SU-DHL-6 (cell line): ENCODE results near the gene ARFGEF3.
"Not testable (repeated sequence)": the region's sequence is repeated elsewhere in the genome, so short reads cannot be mapped to it uniquely, and the experiment has no call there.

Source experiments
- H2AFZ ChIP-seq: fragments of 200-600 bp; sonication (generic); 2 replicates; pipeline ENCODE4 v1.6.1; 2014; ENCODE audit warnings: low read depth, mild to moderate bottlenecking, moderate library complexity, mixed read lengths, antibody characterized with exemption, low read length; ENCODE audit not compliant: severe bottlenecking
- H3F3A ChIP-seq: fragments of 200-600 bp; shearing (Covaris generic); 2 replicates; pipeline ENCODE4 v1.6.0; 2016; ENCODE audit warnings: antibody characterized with exemption, mild to moderate bottlenecking; ENCODE audit not compliant: insufficient read depth
- H3K27ac ChIP-seq: fragments of 200-600 bp; sonication (generic); 2 replicates; pipeline ENCODE4 v1.5.1; 2016; ENCODE audit warnings: low read depth, mild to moderate bottlenecking, low read length, moderate library complexity, mixed read lengths
- H3K27me3 ChIP-seq: fragments of 200-600 bp; sonication (generic), shearing (Covaris generic); 2 replicates; pipeline ENCODE4 v1.6.0; 2014; ENCODE audit warnings: mild to moderate bottlenecking, low read length
- H3K36me3 ChIP-seq: fragments of 200-600 bp; sonication (generic); 2 replicates; pipeline ENCODE4 v1.6.1; 2014; ENCODE audit warnings: mild to moderate bottlenecking, low read length, mixed read lengths
- H3K4me2 ChIP-seq: fragments of 300-600, 200-600 bp; shearing (Covaris generic), sonication (generic); 2 replicates; pipeline ENCODE4 v1.6.0; 2014; ENCODE audit warnings: low read length, low read depth, mild to moderate bottlenecking; ENCODE audit not compliant: poor library complexity, severe bottlenecking
- H3K4me3 ChIP-seq: fragments of 200-600 bp; sonication (generic); 2 replicates; pipeline ENCODE4 v1.5.1; 2014; ENCODE audit warnings: antibody characterized with exemption, low read length, mild to moderate bottlenecking, mixed read lengths; ENCODE audit not compliant: insufficient read depth, poor library complexity, severe bottlenecking
- H3K79me2 ChIP-seq: fragments of 200-600 bp; sonication (generic); 2 replicates; pipeline ENCODE4 v1.6.1; 2014; ENCODE audit warnings: mild to moderate bottlenecking, low read length, moderate library complexity; ENCODE audit not compliant: insufficient read depth
- H3K9ac ChIP-seq: fragments of 200-600 bp; sonication (generic); 2 replicates; pipeline ENCODE4 v1.7.0; 2014; ENCODE audit warnings: mild to moderate bottlenecking, low read length
- H3K9me2 ChIP-seq: fragments of 200-600 bp; sonication (generic); replicated peaks from 2 replicates; pipeline ENCODE4 v1.6.1; 2014; ENCODE audit warnings: low read length; ENCODE audit not compliant: insufficient read depth
- H3K9me3 ChIP-seq: fragments of 200-600 bp; sonication (generic); 2 replicates; pipeline ENCODE4 v1.6.1; 2014; ENCODE audit warnings: low read length, mixed read lengths; ENCODE audit not compliant: insufficient read depth
- H4K20me1 ChIP-seq: fragments of 200-600 bp; sonication (generic); 2 replicates; pipeline ENCODE4 v1.6.1; 2014; ENCODE audit warnings: low read depth, mild to moderate bottlenecking, antibody characterized with exemption, low read length, moderate library complexity, mixed read lengths
- CTCF ChIP-seq: fragments of 200-600 bp; sonication (generic); IDR thresholded peaks from one replicate; pipeline ENCODE4 v1.5.1; 2017; ENCODE audit warnings: antibody characterized with exemption, mild to moderate bottlenecking, low read length, moderate library complexity; ENCODE audit not compliant: insufficient read depth, poor library complexity, severe bottlenecking
- EZH2phosphoT487 ChIP-seq: fragments of 200-600 bp; sonication (generic), shearing (Covaris generic); conservative IDR thresholded peaks from 2 replicates; pipeline ENCODE4 v1.6.1; 2018; ENCODE audit warnings: mild to moderate bottlenecking, antibody characterized with exemption, low read length, moderate library complexity, mixed read lengths

ARFGEF3 gene

GRCh38 chr6:138211048-138211581, 49.4 kb downstream of the ARFGEF3 start:
- Histone ChIP-seq H3K4me3 (no peak overlapping the region), H4K20me1 (no peaks in the 10 kb centered on the region), H3K4me2 (no peak overlapping the region), H3K9ac (no peak overlapping the region), H2AFZ (no peak overlapping the region), H3F3A (no peaks in the 10 kb centered on the region), H3K79me2 (no peaks in the 10 kb centered on the region), H3K9me2 (no peaks in the 10 kb centered on the region), H3K27ac (no peak overlapping the region), H3K27me3 (no peaks in the 10 kb centered on the region), H3K9me3 (no peaks in the 10 kb centered on the region), H3K36me3 (no peaks in the 10 kb centered on the region)
- no peak for TF ChIP-seq EZH2phosphoT487

GRCh38 chr6:138211601-138212000, 49.9 kb downstream of the ARFGEF3 start:
- Histone ChIP-seq H3K4me3 (no peak overlapping the region), H3K4me2 (no peak overlapping the region), H3K27me3 (no peaks in the 10 kb centered on the region), H2AFZ (no peak overlapping the region), H3K27ac (no peak overlapping the region), H3K36me3 (no peaks in the 10 kb centered on the region), H3K9me3 (no peaks in the 10 kb centered on the region), H3K79me2 (no peaks in the 10 kb centered on the region), H4K20me1 (no peaks in the 10 kb centered on the region), H3K9me2 (no peaks in the 10 kb centered on the region), H3K9ac (no peak overlapping the region), H3F3A (no peaks in the 10 kb centered on the region)
- no peak for TF ChIP-seq CTCF
- TF ChIP-seq EZH2phosphoT487: no peak

- not testable (repeated sequence) for H3F3A ChIP-seq, H3K27me3 ChIP-seq, H3K4me3 ChIP-seq, H3K36me3 ChIP-seq, H3K79me2 ChIP-seq, H3K9me2 ChIP-seq, H4K20me1 ChIP-seq, H3K9me3 ChIP-seq, H3K9ac ChIP-seq, H3K4me2 ChIP-seq, H2AFZ ChIP-seq, H3K27ac ChIP-seq
Observed at GRCh38 chr6:138212530-138212929, 50.8 kb downstream of the ARFGEF3 start.

- Histone ChIP-seq H3K27ac (no peak overlapping the region), H3K4me2 (no peak overlapping the region), H3K9me3 (no peaks in the 10 kb centered on the region), H3K36me3 (no peaks in the 10 kb centered on the region), H3F3A (no peaks in the 10 kb centered on the region), H3K4me3 (no peak overlapping the region), H3K27me3 (no peaks in the 10 kb centered on the region), H3K9me2 (no peaks in the 10 kb centered on the region), H2AFZ (no peak overlapping the region), H3K9ac (no peak overlapping the region), H4K20me1 (no peaks in the 10 kb centered on the region), H3K79me2 (no peaks in the 10 kb centered on the region)
- TF ChIP-seq EZH2phosphoT487 (no peak), CTCF (no peak)
Observed at GRCh38 chr6:138215093-138215782, 53.5 kb downstream of the ARFGEF3 start.
